ENCODE results near the gene FOXN3.

- TF ChIP-seq POLR2A (IDR thresholded peaks at IDR 0.05): no peak
- TF ChIP-seq, protein P1, sequence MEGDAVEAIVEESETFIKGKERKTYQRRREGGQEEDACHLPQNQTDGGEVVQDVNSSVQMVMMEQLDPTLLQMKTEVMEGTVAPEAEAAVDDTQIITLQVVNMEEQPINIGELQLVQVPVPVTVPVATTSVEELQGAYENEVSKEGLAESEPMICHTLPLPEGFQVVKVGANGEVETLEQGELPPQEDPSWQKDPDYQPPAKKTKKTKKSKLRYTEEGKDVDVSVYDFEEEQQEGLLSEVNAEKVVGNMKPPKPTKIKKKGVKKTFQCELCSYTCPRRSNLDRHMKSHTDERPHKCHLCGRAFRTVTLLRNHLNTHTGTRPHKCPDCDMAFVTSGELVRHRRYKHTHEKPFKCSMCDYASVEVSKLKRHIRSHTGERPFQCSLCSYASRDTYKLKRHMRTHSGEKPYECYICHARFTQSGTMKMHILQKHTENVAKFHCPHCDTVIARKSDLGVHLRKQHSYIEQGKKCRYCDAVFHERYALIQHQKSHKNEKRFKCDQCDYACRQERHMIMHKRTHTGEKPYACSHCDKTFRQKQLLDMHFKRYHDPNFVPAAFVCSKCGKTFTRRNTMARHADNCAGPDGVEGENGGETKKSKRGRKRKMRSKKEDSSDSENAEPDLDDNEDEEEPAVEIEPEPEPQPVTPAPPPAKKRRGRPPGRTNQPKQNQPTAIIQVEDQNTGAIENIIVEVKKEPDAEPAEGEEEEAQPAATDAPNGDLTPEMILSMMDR (IDR thresholded peaks at IDR 0.05): no peak
- no peak for TF ChIP-seq EP300 (IDR thresholded peaks at IDR 0.05; ENCODE audit: low read depth)
These were observed 60.1 kb downstream of the FOXN3 start for GRCh38 chr14:89356927-89357326.

All from transverse colon (tissue), 3 donors.